ENCODE results near the gene KLRG1. TPM values are rescaled to one million over a fixed set of nuclear protein-coding genes. Genes with fewer than 3 reads are reported as not detected.

Gene KLRG1
- total RNA-seq, 1 donor from 2014 or later: 3.1 TPM

DNA sequence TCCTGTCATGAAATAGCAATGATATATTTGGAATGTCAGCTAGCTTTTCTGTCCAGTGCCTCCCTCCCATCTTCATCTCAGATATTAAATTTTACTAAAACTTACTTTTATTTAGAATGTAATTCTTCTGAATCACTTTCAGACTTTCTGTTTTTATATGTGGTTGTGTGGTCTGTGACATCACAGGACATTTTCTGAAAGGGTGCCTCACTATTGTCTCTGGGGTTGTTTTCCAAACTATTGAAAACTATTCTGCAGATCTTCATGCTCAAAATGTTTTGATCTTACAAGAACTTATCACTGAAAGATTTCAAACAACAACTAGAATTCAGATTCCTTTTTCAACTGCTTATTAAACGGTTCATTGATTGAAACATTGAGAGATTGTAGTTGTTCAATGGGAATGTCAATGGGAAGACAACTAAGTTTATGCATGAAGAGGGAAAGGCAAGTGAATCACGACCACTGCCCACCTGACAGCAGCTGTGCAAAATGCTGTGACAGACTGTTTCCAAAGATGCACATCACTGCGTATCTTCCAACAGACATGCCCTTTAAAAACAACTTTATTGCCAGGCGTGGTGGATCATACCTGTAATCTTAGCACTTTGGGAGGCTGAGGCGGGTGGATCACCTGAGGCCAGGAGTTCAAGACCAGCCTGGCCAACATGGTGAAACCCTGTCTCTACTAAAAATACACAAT, 51.3 kb downstream of the KLRG1 start:
- no peak for TF ChIP-seq CTCF (IDR thresholded peaks at IDR 0.05)
- Mint-ChIP-seq H3K4me3 (no peak overlapping the region), H3K27ac (no peak overlapping the region), H3K27me3 (peaks cover 2% of the 10 kb centered on the region), H3K36me3 (ENCODE audit: low read depth) (no peaks in the 10 kb centered on the region), H3K4me1 (no peaks in the 10 kb centered on the region), H3K9me3 (no peaks in the 10 kb centered on the region)
- CTCF ChIA-PET: interaction anchor here (1.3 kb wide), 1 partner anchor 93 kb away, joined by 3 read pairs; no protein-coding TSS in a partner anchor
- DNase-seq (no peak), ATAC-seq (ENCODE audit: low read depth) (no peak)
- POLR2A ChIA-PET: no interaction called here
- intact Hi-C loops (cut with micrococcal nuclease): no loop called here

DNA sequence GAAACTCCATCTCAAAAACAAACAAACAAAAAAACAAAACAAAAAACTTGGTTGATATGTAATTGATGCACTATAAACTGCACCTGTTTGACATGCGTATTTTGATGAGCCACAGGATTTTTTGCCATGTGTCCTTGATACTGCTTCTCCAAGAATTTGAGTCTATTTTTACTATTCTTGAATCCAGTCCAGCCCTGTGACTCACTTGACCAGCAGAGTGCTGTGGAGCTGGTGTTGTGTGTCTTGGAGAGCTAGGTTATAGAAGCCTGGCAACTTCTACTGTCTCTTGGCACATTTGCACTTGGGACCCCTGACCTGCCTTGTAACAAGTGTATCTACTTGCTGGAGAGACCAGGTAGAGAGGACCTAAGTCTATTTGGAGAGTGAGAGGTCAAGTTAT, 52.0 kb downstream of the KLRG1 start:
- H3K27me3 Mint-ChIP-seq: peaks cover 2% of the 10 kb centered on the region
- no peak overlapping the region for H3K4me3 Mint-ChIP-seq
- no peak for TF ChIP-seq CTCF (IDR thresholded peaks at IDR 0.05)
- H3K9me3 Mint-ChIP-seq: no peaks in the 10 kb centered on the region
- ChIA-PET CTCF (interaction anchor here (1.0 to 1.3 kb wide), 3 partner anchors 94 to 360 kb away, joined by 3 to 5 read pairs (median 5); no protein-coding TSS in a partner anchor), POLR2A (no interaction called here)
- ATAC-seq (ENCODE audit: low read depth) (no peak), DNase-seq (no peak)
- intact Hi-C loops (cut with micrococcal nuclease): no loop called here
- H3K27ac Mint-ChIP-seq: no peak overlapping the region
- no peaks in the 10 kb centered on the region for H3K36me3 Mint-ChIP-seq (ENCODE audit: low read depth)
- H3K4me1 Mint-ChIP-seq: no peaks in the 10 kb centered on the region

GRCh38 chr12:9043766-9044165, 54.4 kb downstream of the KLRG1 start:
- no peak for TF ChIP-seq CTCF (IDR thresholded peaks at IDR 0.05)
- intact Hi-C loops (cut with micrococcal nuclease): no loop called here
- Mint-ChIP-seq H3K9me3 (no peaks in the 10 kb centered on the region), H3K4me1 (no peaks in the 10 kb centered on the region), H3K27ac (no peak overlapping the region), H3K4me3 (no peak overlapping the region), H3K36me3 (ENCODE audit: low read depth) (no peaks in the 10 kb centered on the region), H3K27me3 (peaks cover 2% of the 10 kb centered on the region)
- ChIA-PET CTCF (interaction anchor here (0.6 kb wide), 1 partner anchor 1404 kb away, joined by 3 read pairs; no protein-coding TSS in a partner anchor), POLR2A (no interaction called here)
- DNase-seq (no peak), ATAC-seq (ENCODE audit: low read depth) (no peak)

DNA sequence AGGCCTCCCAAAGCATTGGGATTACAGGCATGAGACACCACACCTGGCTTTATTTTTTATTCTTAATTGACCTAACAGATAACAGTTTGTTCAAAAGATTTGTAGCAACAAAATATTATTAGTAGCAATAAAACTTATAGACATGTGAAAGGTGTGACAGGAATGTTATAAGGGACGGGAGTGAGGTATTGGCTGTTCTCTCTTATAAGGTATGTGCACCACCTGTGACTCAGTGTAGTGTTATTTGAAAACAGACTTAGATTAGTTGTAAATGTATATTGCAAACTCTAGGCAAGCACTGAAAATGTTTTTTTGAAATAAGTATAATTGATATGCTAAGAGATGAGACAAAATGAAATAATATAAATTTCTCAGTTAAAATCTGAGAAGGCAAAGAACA, 57.8 kb downstream of the KLRG1 start:
- TF ChIP-seq CTCF (IDR thresholded peaks at IDR 0.05): no peak
- no peaks in the 10 kb centered on the region for H3K9me3 Mint-ChIP-seq
- peaks cover 2% of the 10 kb centered on the region for H3K27me3 Mint-ChIP-seq
- ATAC-seq (ENCODE audit: low read depth) (no peak), DNase-seq (no peak)
- H3K27ac Mint-ChIP-seq: no peak overlapping the region
- CTCF ChIA-PET: interaction anchor here (1.7 to 3.6 kb wide), 3 partner anchors 8 to 389 kb away, joined by 7 to 26 read pairs (median 14); no protein-coding TSS in a partner anchor
- H3K36me3 Mint-ChIP-seq (ENCODE audit: low read depth): no peaks in the 10 kb centered on the region
- H3K4me3 Mint-ChIP-seq: no peak overlapping the region
- H3K4me1 Mint-ChIP-seq: no peaks in the 10 kb centered on the region
- intact Hi-C loops (cut with micrococcal nuclease): no loop called here
- POLR2A ChIA-PET: no interaction called here

DNA sequence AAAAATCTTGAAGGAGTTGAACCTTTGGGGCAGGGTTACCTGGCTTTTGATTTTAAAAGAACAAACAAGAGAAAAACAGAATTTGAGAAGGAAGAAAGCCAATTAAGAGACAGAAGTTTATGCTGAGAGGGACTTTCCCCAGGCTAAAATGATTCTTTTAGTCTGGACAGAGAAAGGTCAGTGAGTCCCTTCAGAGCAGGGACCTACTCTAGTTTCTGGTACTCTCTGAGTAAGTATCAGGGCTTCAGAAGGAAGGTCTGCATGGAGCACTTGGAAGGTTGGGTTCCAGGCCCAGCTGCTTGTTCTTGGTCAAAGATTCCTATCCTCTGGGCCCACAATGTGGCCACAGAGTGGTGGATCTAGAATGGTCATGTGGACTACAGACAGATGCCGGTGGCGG, 59.6 kb downstream of the KLRG1 start:
- no peaks in the 10 kb centered on the region for H3K9me3 Mint-ChIP-seq
- DNase-seq: no peak
- H3K27ac Mint-ChIP-seq: no peak overlapping the region
- ChIA-PET CTCF (interaction anchor here (0.6 to 3.6 kb wide), 15 partner anchors 10 to 505 kb away, joined by 3 to 26 read pairs (median 6); no protein-coding TSS in a partner anchor), POLR2A (no interaction called here)
- ATAC-seq (ENCODE audit: low read depth): no peak
- H3K36me3 Mint-ChIP-seq (ENCODE audit: low read depth): no peaks in the 10 kb centered on the region
- peaks cover 6% of the 10 kb centered on the region for H3K27me3 Mint-ChIP-seq
- H3K4me3 Mint-ChIP-seq: no peak overlapping the region
- H3K4me1 Mint-ChIP-seq: no peaks in the 10 kb centered on the region
- intact Hi-C loops (cut with micrococcal nuclease): loop anchor here (1.0 kb wide), 3 partner anchors 367 to 505 kb away; no protein-coding TSS in a partner anchor
- TF ChIP-seq CTCF (IDR thresholded peaks at IDR 0.05): no peak
